Measurements from ENCODE around the gene DENND4B. TPM values are rescaled to one million over a fixed set of nuclear protein-coding genes. Genes with fewer than 3 reads are reported as not detected.

The DENND4B gene
- total RNA-seq, 1 donor from 2014 or later, result 2.7 TPM

DNA sequence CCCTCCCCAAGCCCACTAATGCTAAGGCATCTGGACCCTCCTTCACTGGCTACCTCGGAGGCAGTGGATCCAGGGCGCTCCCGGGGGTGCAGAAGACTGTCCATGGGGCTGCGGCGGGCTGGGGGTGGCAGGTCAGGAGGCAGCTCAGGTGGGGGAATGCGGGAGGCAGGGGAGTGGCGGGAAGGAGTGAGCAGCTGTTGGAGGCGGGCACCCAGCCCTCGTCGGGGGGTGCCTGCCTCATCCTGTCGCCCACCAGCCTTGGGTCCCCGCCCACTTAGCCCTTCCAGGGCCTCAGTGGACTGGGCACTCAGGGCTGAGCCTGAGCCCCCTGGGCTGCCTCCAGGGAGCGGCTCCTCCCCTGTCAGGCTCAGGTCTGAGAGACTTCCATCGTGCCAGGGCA lies 13.1 kb downstream of the DENND4B start:
- no peaks in the 10 kb centered on the region for H3K79me2 ChIP-seq (ENCODE audit: low read depth)
- no peak overlapping the region for H3K27ac ChIP-seq
- H3K4me1 ChIP-seq, result no peaks in the 10 kb centered on the region
- H3K4me3 ChIP-seq, result no peak overlapping the region
- H2AFZ ChIP-seq (replicated peaks), result no peak overlapping the region
- no peak overlapping the region for H3K9ac ChIP-seq
- DNase-seq (ENCODE audit: low spot score), result no peak
- Mint-ChIP-seq H3K36me3 (peaks cover 24% of the 10 kb centered on the region), H3K9me3 (no peaks in the 10 kb centered on the region), H3K4me1 (no peaks in the 10 kb centered on the region), H3K4me3 (no peak overlapping the region), H3K27ac (no peak overlapping the region), H3K27me3 (ENCODE audit: insufficient read depth, low read depth) (no peaks in the 10 kb centered on the region)
- TF ChIP-seq, protein P1, sequence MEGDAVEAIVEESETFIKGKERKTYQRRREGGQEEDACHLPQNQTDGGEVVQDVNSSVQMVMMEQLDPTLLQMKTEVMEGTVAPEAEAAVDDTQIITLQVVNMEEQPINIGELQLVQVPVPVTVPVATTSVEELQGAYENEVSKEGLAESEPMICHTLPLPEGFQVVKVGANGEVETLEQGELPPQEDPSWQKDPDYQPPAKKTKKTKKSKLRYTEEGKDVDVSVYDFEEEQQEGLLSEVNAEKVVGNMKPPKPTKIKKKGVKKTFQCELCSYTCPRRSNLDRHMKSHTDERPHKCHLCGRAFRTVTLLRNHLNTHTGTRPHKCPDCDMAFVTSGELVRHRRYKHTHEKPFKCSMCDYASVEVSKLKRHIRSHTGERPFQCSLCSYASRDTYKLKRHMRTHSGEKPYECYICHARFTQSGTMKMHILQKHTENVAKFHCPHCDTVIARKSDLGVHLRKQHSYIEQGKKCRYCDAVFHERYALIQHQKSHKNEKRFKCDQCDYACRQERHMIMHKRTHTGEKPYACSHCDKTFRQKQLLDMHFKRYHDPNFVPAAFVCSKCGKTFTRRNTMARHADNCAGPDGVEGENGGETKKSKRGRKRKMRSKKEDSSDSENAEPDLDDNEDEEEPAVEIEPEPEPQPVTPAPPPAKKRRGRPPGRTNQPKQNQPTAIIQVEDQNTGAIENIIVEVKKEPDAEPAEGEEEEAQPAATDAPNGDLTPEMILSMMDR (IDR thresholded peaks at IDR 0.05), result no peak
- TF ChIP-seq EZH2 (IDR thresholded peaks at IDR 0.05), result no peak
- TF ChIP-seq EZH2phosphoT487 (IDR thresholded peaks at IDR 0.05), result no peak
- H3F3A ChIP-seq (ENCODE audit: low read depth), result peaks cover 4% of the 10 kb centered on the region
- H3K9me3 ChIP-seq (ENCODE audit: low read depth), result no peaks in the 10 kb centered on the region
- H3K27me3 ChIP-seq, result no peaks in the 10 kb centered on the region
- no peaks in the 10 kb centered on the region for H4K20me1 ChIP-seq (ENCODE audit: low read depth)
- H3K4me2 ChIP-seq, result no peak overlapping the region
- no peaks in the 10 kb centered on the region for H3K36me3 ChIP-seq

DNA sequence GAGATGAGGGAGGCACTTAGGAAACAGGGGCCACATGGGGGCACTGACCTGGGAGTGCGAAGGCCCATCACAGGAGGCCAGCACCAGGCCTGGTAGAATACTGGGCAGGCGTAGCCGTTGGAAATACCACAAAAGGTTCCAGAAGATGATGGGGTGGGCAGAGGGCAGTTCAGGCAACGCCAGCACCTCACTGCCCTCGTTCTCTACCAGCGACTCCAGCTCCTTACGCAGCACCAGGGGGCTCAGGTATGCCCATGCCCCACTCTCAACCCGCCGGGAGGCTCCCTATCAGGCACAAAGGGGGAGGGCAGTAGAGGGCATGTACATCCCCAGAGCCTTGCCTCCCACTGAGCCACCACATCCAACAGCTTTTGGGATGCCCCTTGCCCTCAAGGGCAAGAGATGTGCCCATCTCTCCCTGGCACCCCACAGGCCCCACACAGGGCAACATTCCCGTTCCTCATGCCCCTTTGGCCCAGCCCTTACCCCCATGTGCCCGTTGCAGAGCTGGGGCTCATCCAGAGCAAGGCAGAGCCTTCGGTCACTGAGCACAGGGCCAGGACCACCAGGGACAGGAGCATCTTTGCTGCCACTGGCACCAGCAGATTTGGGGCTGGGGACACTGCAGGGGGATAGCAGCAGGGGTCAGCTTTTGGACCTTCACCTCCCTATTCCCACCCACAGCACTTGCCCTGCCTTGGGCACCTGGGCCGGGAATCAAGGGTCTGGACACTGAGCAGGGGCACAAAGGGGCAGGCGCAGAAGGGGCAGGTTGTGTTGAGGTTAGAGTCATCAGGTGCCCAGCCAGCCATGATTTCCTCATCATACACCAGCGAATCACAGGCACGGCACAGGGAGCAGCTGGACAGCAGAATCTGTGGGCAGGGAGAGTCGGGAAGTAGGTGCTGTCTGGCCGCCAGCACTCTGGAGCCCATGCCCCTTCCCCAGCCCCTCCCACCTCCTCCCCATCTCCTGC lies 14.1 kb downstream of the DENND4B start:
- Mint-ChIP-seq H3K27ac (no peak overlapping the region), H3K4me1 (no peaks in the 10 kb centered on the region), H3K27me3 (ENCODE audit: insufficient read depth, low read depth) (no peaks in the 10 kb centered on the region), H3K36me3 (peaks cover 21% of the 10 kb centered on the region), H3K9me3 (no peaks in the 10 kb centered on the region), H3K4me3 (no peak overlapping the region)
- TF ChIP-seq EZH2 (IDR thresholded peaks at IDR 0.05) (no peak), EZH2phosphoT487 (IDR thresholded peaks at IDR 0.05) (no peak)
- TF ChIP-seq, protein P1 (IDR thresholded peaks at IDR 0.05), result no peak
- peaks cover 11% of the 10 kb centered on the region for H3F3A ChIP-seq (ENCODE audit: low read depth)
- H4K20me1 ChIP-seq (ENCODE audit: low read depth), result no peaks in the 10 kb centered on the region
- no peak overlapping the region for H2AFZ ChIP-seq (replicated peaks)
- H3K36me3 ChIP-seq, result no peaks in the 10 kb centered on the region
- H3K27me3 ChIP-seq, result no peaks in the 10 kb centered on the region
- no peaks in the 10 kb centered on the region for H3K79me2 ChIP-seq (ENCODE audit: low read depth)
- no peaks in the 10 kb centered on the region for H3K4me1 ChIP-seq
- no peak overlapping the region for H3K27ac ChIP-seq
- no peak overlapping the region for H3K4me2 ChIP-seq
- no peak overlapping the region for H3K9ac ChIP-seq
- no peaks in the 10 kb centered on the region for H3K9me3 ChIP-seq (ENCODE audit: low read depth)
- H3K4me3 ChIP-seq, result no peak overlapping the region
- DNase-seq (ENCODE audit: low spot score), result no peak

DNA sequence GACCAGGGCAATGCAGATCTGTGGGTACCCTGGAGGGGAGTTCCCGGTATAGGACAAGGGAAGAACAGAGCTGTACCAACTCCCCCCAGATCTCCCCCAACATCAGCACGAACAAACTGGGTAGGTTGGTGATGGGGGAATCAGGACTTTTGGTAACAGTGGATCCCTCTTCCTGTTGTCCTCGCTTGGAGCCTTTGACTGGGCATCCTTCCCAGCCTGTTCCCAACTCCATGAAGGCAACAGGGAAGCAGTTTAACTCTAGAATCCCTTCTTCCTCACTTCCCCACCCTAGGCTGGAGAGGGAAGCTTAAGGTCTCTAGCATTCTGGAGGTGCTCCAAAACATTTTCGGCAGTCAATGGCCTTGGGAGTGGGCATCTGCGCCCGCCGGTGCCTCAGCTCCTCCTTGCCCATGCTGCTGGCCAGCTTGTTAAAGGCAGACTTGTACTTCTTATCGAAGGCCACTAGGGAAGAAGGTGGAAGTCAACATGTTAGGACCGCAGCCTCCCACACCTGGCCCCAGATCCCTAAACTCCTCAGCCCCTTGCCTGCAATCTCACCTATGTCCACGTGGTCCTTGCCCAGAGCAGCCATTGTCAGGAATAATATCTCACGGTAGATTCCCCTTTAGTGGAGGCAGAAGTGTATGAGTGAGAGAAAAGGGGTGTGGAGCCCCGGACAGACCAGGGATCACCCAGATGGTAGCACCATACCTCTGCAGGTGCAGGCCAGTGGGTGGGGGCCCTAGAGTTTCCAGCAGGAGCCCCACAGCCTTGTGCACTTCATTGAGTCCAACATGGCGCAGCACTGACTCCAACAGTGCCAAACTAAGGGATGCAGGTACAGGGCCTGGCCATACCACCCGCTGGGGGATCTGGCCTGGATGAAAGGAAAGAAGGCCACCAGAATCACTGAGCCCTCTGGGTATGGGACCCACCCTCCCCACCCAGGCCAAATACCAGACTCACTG lies 16.3 kb downstream of the DENND4B start:
- no peaks in the 10 kb centered on the region for H3K27me3 Mint-ChIP-seq (ENCODE audit: insufficient read depth, low read depth)
- H3K9ac ChIP-seq, result no peak overlapping the region
- H3K27me3 ChIP-seq, result no peaks in the 10 kb centered on the region
- no peak overlapping the region for H3K27ac Mint-ChIP-seq
- H3F3A ChIP-seq (ENCODE audit: low read depth), result peaks cover 11% of the 10 kb centered on the region
- H3K4me1 ChIP-seq, result no peaks in the 10 kb centered on the region
- H3K4me2 ChIP-seq, result no peak overlapping the region
- H3K4me1 Mint-ChIP-seq, result no peaks in the 10 kb centered on the region
- H3K4me3 Mint-ChIP-seq, result no peak overlapping the region
- H3K36me3 Mint-ChIP-seq, result peaks cover 9% of the 10 kb centered on the region
- no peaks in the 10 kb centered on the region for H3K36me3 ChIP-seq
- no peak for DNase-seq (ENCODE audit: low spot score)
- TF ChIP-seq EZH2 (IDR thresholded peaks at IDR 0.05) (no peak), EZH2phosphoT487 (IDR thresholded peaks at IDR 0.05) (no peak)
- TF ChIP-seq, protein P1 (IDR thresholded peaks at IDR 0.05), result no peak
- H3K4me3 ChIP-seq, result no peak overlapping the region
- H3K27ac ChIP-seq, result no peak overlapping the region
- no peaks in the 10 kb centered on the region for H3K79me2 ChIP-seq (ENCODE audit: low read depth)
- H4K20me1 ChIP-seq (ENCODE audit: low read depth), result no peaks in the 10 kb centered on the region
- H3K9me3 ChIP-seq (ENCODE audit: low read depth), result no peaks in the 10 kb centered on the region
- H3K9me3 Mint-ChIP-seq, result no peaks in the 10 kb centered on the region
- H2AFZ ChIP-seq (replicated peaks), result no peak overlapping the region
